GM12874 (cell line): Measurements from ENCODE around the gene BRCA2.

Experiments
- CTCF ChIP-seq: IDR thresholded peaks from 2 replicates; pipeline ENCODE4 v1.5.1; 2011; ENCODE audit warnings: low read depth, mild to moderate bottlenecking, control low read depth, low read length, moderate library complexity; ENCODE audit not compliant: insufficient read depth

BRCA2 gene

GRCh38 chr13:32413284-32413683 lies 98.0 kb downstream of the BRCA2 start:
- no peak for TF ChIP-seq CTCF

- TF ChIP-seq CTCF, result no peak
Measured at GRCh38 chr13:32414580-32414979, 99.3 kb downstream of the BRCA2 start.

- TF ChIP-seq CTCF, result peak; percentile 61
Measured at GRCh38 chr13:32415019-32415418, 99.7 kb downstream of the BRCA2 start.

GRCh38 chr13:32417995-32418394 lies 102.7 kb downstream of the BRCA2 start:
- no peak for TF ChIP-seq CTCF

- no peak for TF ChIP-seq CTCF
Measured at GRCh38 chr13:32419862-32420261, 104.6 kb downstream of the BRCA2 start.

- no peak for TF ChIP-seq CTCF
Measured at GRCh38 chr13:32423592-32423991, 108.3 kb downstream of the BRCA2 start.

- no peak for TF ChIP-seq CTCF
Measured at GRCh38 chr13:32425158-32425557, 109.8 kb downstream of the BRCA2 start.
